IMR-90 (cell line): ENCODE data around the gene TNRC6A. TPM values are rescaled to one million over a fixed set of nuclear protein-coding genes. Genes with fewer than 3 reads are reported as not detected.

Experiments
- ATAC-seq: fragments of 200-7000 bp; cut with Tn5 transposase; 2 replicates; pipeline ENCODE4 v1.9.1; 2020; ENCODE audit warnings: low read depth, mild to moderate bottlenecking, moderate library complexity
- BruUV-seq: library from RNA; stranded (reverse); fragments of 400-500 nt; replicated peaks from 2 replicates; lab custom pipeline; 2021; lab: Mats Ljungman, UMichigan
- CTCF ChIA-PET: fragments of 300-600 bp; formaldehyde crosslinking; extraction: SDS; loops from one replicate; lab custom pipeline; 2021; ENCODE audit warnings: antibody characterized with exemption; lab: Yijun Ruan, JAX
- POLR2A ChIA-PET: fragments of 300-600 bp; sonication (Branson Sonifier 250); formaldehyde crosslinking; loops from one replicate; lab custom pipeline; 2022; ENCODE audit warnings: antibody characterized with exemption; ENCODE audit not compliant: unreplicated experiment; lab: Charles Lee
- DNase-seq: peaks from one replicate; pipeline ENCODE4 v3.0.0; 2013
- H2AFZ ChIP-seq: replicated peaks from 2 replicates; pipeline ENCODE3; 2013; ENCODE audit warnings: low read length, mild to moderate bottlenecking; ENCODE audit not compliant: poor library complexity
- H2AK5ac ChIP-seq: 2 replicates; pipeline ENCODE4 v1.6.1; 2013; ENCODE audit warnings: low read depth, low read length, inconsistent platforms
- H2AK9ac ChIP-seq: replicated peaks from 2 replicates; pipeline ENCODE3; 2013; ENCODE audit warnings: mild to moderate bottlenecking, low read depth, low read length, moderate library complexity; ENCODE audit not compliant: poor library complexity
- H2BK120ac ChIP-seq: 2 replicates; pipeline ENCODE4 v1.6.1; 2013; ENCODE audit warnings: low read depth, low read length, inconsistent platforms
- H2BK15ac ChIP-seq: 3 replicates; pipeline ENCODE4 v1.6.1; 2013; ENCODE audit warnings: low read depth, low read length, inconsistent platforms
- H2BK20ac ChIP-seq: 2 replicates; pipeline ENCODE4 v1.6.1; 2013; ENCODE audit warnings: low read depth, mild to moderate bottlenecking, inconsistent platforms, low read length, moderate library complexity
- H2BK5ac ChIP-seq: 2 replicates; pipeline ENCODE4 v1.6.1; 2013; ENCODE audit warnings: mild to moderate bottlenecking, low read depth, low read length, inconsistent platforms; ENCODE audit not compliant: poor library complexity, severe bottlenecking
- H3K14ac ChIP-seq: replicated peaks from 2 replicates; pipeline ENCODE4 v1.6.1; 2013; ENCODE audit warnings: low read depth, low read length, inconsistent platforms
- H3K18ac ChIP-seq: 2 replicates; pipeline ENCODE4 v1.6.1; 2013; ENCODE audit warnings: low read depth, low read length, control low read depth
- H3K23ac ChIP-seq: 2 replicates; pipeline ENCODE4 v1.6.1; 2013; ENCODE audit warnings: low read depth, low read length, inconsistent platforms
- H3K27ac ChIP-seq: 2 replicates; pipeline ENCODE4 v1.5.1; 2013; ENCODE audit warnings: mild to moderate bottlenecking, control low read depth, low read length; ENCODE audit not compliant: insufficient read depth
- H3K27me3 ChIP-seq: 2 replicates; pipeline ENCODE4 v1.6.1; 2013; ENCODE audit warnings: low read length; ENCODE audit not compliant: control insufficient read depth, insufficient read depth
- H3K36me3 ChIP-seq: 2 replicates; pipeline ENCODE4 v1.6.1; 2013; ENCODE audit warnings: low read length, mixed read lengths; ENCODE audit not compliant: control insufficient read depth, insufficient read depth
- H3K4ac ChIP-seq: 2 replicates; pipeline ENCODE4 v1.6.1; 2013; ENCODE audit warnings: low read depth, low read length, inconsistent platforms
- H3K4me1 ChIP-seq: 2 replicates; pipeline ENCODE4 v1.6.1; 2013; ENCODE audit warnings: low read length, mixed read lengths; ENCODE audit not compliant: control insufficient read depth, insufficient read depth
- H3K4me2 ChIP-seq: 2 replicates; pipeline ENCODE4 v1.6.1; 2013; ENCODE audit warnings: low read depth, mild to moderate bottlenecking, control low read depth, low read length, moderate library complexity
- H3K4me3 ChIP-seq: 2 replicates; pipeline ENCODE4 v1.5.1; 2013; ENCODE audit warnings: low read depth, mild to moderate bottlenecking, control low read depth, low read length, moderate library complexity; ENCODE audit not compliant: insufficient read depth
- H3K56ac ChIP-seq: 2 replicates; pipeline ENCODE4 v1.6.1; 2013; ENCODE audit warnings: low read length, inconsistent platforms; ENCODE audit not compliant: insufficient read depth; ENCODE audit errors: extremely low read depth
- H3K79me1 ChIP-seq, 2 experiments: 2 replicates each; pipeline ENCODE4 v1.6.1; 2013; ENCODE audit warnings: low read length in 2 of 2, inconsistent platforms in 1 of 2, low read depth in 1 of 2
- H3K9ac ChIP-seq: 2 replicates; pipeline ENCODE4 v1.6.1; 2013; ENCODE audit warnings: low read depth, low read length, control low read depth
- H3K9me1 ChIP-seq: 2 replicates; pipeline ENCODE4 v1.6.1; 2013; ENCODE audit warnings: low read length, inconsistent platforms; ENCODE audit not compliant: insufficient read depth
- H3K9me3 ChIP-seq: 2 replicates; pipeline ENCODE4 v1.6.1; 2013; ENCODE audit warnings: low read length; ENCODE audit not compliant: control insufficient read depth, insufficient read depth
- H4K20me1 ChIP-seq: 2 replicates; pipeline ENCODE4 v1.6.1; 2013; ENCODE audit warnings: low read length, inconsistent platforms; ENCODE audit not compliant: insufficient read depth
- H4K5ac ChIP-seq: 2 replicates; pipeline ENCODE4 v1.6.1; 2013; ENCODE audit warnings: mild to moderate bottlenecking, low read depth, low read length, control low read depth
- H4K8ac ChIP-seq, 2 experiments: 2 replicates each; pipeline ENCODE4 v1.6.1; 2013; ENCODE audit warnings: low read depth in 2 of 2, low read length in 2 of 2, control low read depth in 1 of 2, inconsistent platforms in 1 of 2
- H4K91ac ChIP-seq: 2 replicates; pipeline ENCODE4 v1.6.1; 2013; ENCODE audit warnings: low read depth, low read length, inconsistent platforms; ENCODE audit not compliant: insufficient read depth
- CTCF ChIP-seq: conservative IDR thresholded peaks from 2 replicates; pipeline ENCODE4 v1.5.1; 2012; ENCODE audit warnings: mild to moderate bottlenecking, low read depth, low read length, improper control_type of control experiment
- ELK1 ChIP-seq: fragments of 150-350 bp; IDR thresholded peaks from 2 replicates; pipeline ENCODE4 v1.6.1; 2016; ENCODE audit warnings: low read depth, mild to moderate bottlenecking, low read length, moderate library complexity, borderline replicate concordance
- MAFK ChIP-seq: IDR thresholded peaks from 2 replicates; pipeline ENCODE4 v1.6.1; 2012; ENCODE audit warnings: low read depth, low read length, improper control_type of control experiment
- WGBS, 2 experiments: methylation state at CpG; one replicate each; pipeline versions ENCODE4 v1.1.5 to v1.1.7; 2013; ENCODE audit warnings: missing lambda C conversion rate in 2 of 2; ENCODE audit not compliant: insufficient read length in 1 of 2; ENCODE audit errors: extremely low coverage in 2 of 2; 5-methylcytosine and 5-hydroxymethylcytosine counted together
- dilution Hi-C: fragments of 300-500 bp; cut with HindIII; formaldehyde crosslinking; loops from one replicate; pipeline ENCODE4 v1.14.3; 2018; ENCODE audit warnings: low sequenced_read_pairs; ENCODE audit not compliant: unreplicated experiment
- in situ Hi-C: fragments of 300-500 bp; cut with MboI; formaldehyde crosslinking; loops from 3 replicates; pipeline ENCODE4 v1.14.3; 2019; ENCODE audit warnings: low sequenced_read_pairs, inconsistent platforms, mixed read lengths
- intact Hi-C: fragments of 100-400 bp; cut with micrococcal nuclease; formaldehyde crosslinking; loops from 2 replicates; pipeline ENCODE4 v1.10.0; 2022
- polyA plus RNA-seq, 3 experiments: library from polyadenylated mRNA; depleted of rRNA; stranded (reverse); fragments of >200 nt; gene quantifications; 2 replicates each; pipeline ENCODE4 v1.2.3, GENCODE V29; 2012; ENCODE audit warnings: low replicate concordance in 1 of 3
- total RNA-seq: library from RNA; depleted of rRNA; stranded (reverse); fragments of >200 nt; gene quantifications from 2 replicates; pipeline ENCODE4 v1.2.3, GENCODE V29; 2012

Gene TNRC6A
- total and polyA plus RNA-seq, 2 of the 4 experiments (the other 2 are of a cell fraction): 32.4 to 42.3 TPM

DNA sequence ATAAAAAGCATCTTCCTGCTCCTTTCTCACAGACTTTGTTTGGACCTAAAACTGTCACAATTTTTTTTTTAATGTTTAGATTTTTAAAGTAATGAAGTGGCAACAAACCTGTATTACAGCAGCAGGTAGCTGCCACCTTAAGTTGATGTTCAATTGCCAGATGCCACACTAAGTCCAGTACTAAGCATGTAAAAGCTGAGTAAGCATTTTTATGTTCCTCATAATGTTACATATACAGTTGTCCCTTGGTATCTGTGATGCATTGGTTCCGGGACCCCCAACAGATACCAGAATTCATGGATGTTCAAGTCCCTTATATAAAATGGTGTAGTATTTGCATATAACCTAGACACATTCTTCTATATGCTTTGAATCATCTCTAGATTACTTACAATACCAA is 45.1 kb downstream of the TNRC6A start:
- Histone ChIP-seq H2AFZ (no peak overlapping the region), H3K14ac (no peak overlapping the region), H2BK20ac (no peak overlapping the region), H4K91ac (no peak overlapping the region), H3K79me1 (peaks cover 37 to 81% of the 10 kb centered on the region in 2 experiments), H3K9me1 (peaks cover 11% of the 10 kb centered on the region; the same call in 1 of the 2 replicates), H3K27me3 (no peaks in the 10 kb centered on the region), H2BK5ac (no peak overlapping the region), H2AK9ac (no peak overlapping the region), H3K4me1 (peaks cover 8% of the 10 kb centered on the region), H3K27ac (no peak overlapping the region), H3K36me3 (peaks cover 25% of the 10 kb centered on the region), H4K5ac (no peak overlapping the region), H3K9ac (no peak overlapping the region), H3K18ac (no peak overlapping the region), H3K23ac (no peak overlapping the region), H3K4me2 (no peak overlapping the region), H4K20me1 (peaks cover 54% of the 10 kb centered on the region), H3K56ac (no peak overlapping the region), H3K4me3 (no peak overlapping the region), H2BK15ac (no peak overlapping the region), H3K9me3 (no peaks in the 10 kb centered on the region), H2BK120ac (no peak overlapping the region), H2AK5ac (no peak overlapping the region), H3K4ac (no peak overlapping the region), H4K8ac (no peak overlapping the region)
- TF ChIP-seq MAFK (peak; percentile 98), ELK1 (no peak), CTCF (no peak)
- POLR2A ChIA-PET: no interaction called here
- CTCF ChIA-PET: interaction anchor here (1.0 kb wide), 1 partner anchor 14 kb away, joined by 3 read pairs; no protein-coding TSS in a partner anchor
- in situ Hi-C loops (no loop called here), intact Hi-C loops (loop anchor here (5.0 kb wide), 1 partner anchor 192 kb away; no protein-coding TSS in a partner anchor), dilution Hi-C loops (no loop called here)
- no CpG with 5 or more reads among the region's 1 CpG for WGBS, 2 experiments
- BruUV-seq: no TSS peak
- DNase-seq: no peak
- ATAC-seq: no peak
